HCT116 (cell line): ENCODE results near the gene ALX4. TPM values are rescaled to one million over a fixed set of nuclear protein-coding genes. Genes with fewer than 3 reads are reported as not detected.
A peak's percentile ranks its signal among the peaks of the same experiment; 100 is the strongest.

Experiments
- ATAC-seq: fragments of 200-7000 bp; cut with Tn5 transposase; 2 replicates; pipeline ENCODE4 v1.9.1; 2020; ENCODE audit warnings: mild to moderate bottlenecking, moderate library complexity
- BruUV-seq: library from RNA; stranded (reverse); fragments of 400-500 nt; replicated peaks from 2 replicates; lab custom pipeline; 2021; lab: Mats Ljungman, UMichigan
- CTCF ChIA-PET: fragments of 300-600 bp; sonication (Branson Sonifier 250); formaldehyde crosslinking; loops from one replicate; lab custom pipeline; 2021; ENCODE audit warnings: antibody characterized with exemption; lab: Charles Lee
- POLR2A ChIA-PET: fragments of 300-600, 350-600 bp; sonication (Branson Sonifier 250); formaldehyde crosslinking; loops from one replicate; lab custom pipeline; 2021; ENCODE audit warnings: antibody characterized with exemption; lab: Charles Lee
- RAD21 ChIA-PET, 2 experiments: fragments of 300-600 bp; sonication (Branson Sonifier 250); formaldehyde crosslinking; loops; one replicate each; lab custom pipeline; 2023; ENCODE audit warnings: low total read pairs in 2 of 2; ENCODE audit not compliant: uncharacterized antibody in 2 of 2, unreplicated experiment in 2 of 2, low non-redundant PET in 1 of 2; lab: Charles Lee
- DNase-seq: peaks from one replicate; pipeline ENCODE4 v3.0.0-alpha.2; 2010; ENCODE audit warnings: low read depth, low spot score
- H2AFZ ChIP-seq: fragments of 200-600 bp; shearing (Covaris generic), sonication (generic); 2 replicates; pipeline ENCODE4 v1.6.1; 2017; ENCODE audit warnings: low read depth, mixed run types, mixed read lengths, antibody characterized with exemption, low read length; ENCODE audit not compliant: poor library complexity, severe bottlenecking
- H3K27ac ChIP-seq: 2 replicates; pipeline ENCODE4 v1.5.1; 2012; ENCODE audit warnings: low read depth, low read length
- H3K27me3 ChIP-seq: fragments of 200-600 bp; sonication (generic); 2 replicates; pipeline ENCODE4 v1.6.1; 2016; ENCODE audit warnings: mixed run types, low read length, mixed read lengths; ENCODE audit not compliant: insufficient read depth
- H3K36me3 ChIP-seq, 2 experiments: fragments of 200-500 bp in 1 of 2; fragments of 200-600 bp in 1 of 2; sonication (Bioruptor generic) in 1 of 2; sonication (generic) in 1 of 2; 2 replicates each; pipeline versions ENCODE4 v1.5.1 to v1.6.1; 2014 to 2016; ENCODE audit warnings: low read length in 2 of 2, inconsistent platforms in 1 of 2, mixed read lengths in 1 of 2, mixed run types in 1 of 2; ENCODE audit not compliant: insufficient read depth in 2 of 2, control insufficient read depth in 1 of 2
- H3K4me1 ChIP-seq, 2 experiments: fragments of 200-600 bp in 1 of 2; sonication (generic) in 1 of 2; 2 replicates each; pipeline versions ENCODE4 v1.5.1 to v1.6.1; 2012 to 2017; ENCODE audit warnings: low read length in 2 of 2, inconsistent platforms in 1 of 2, mild to moderate bottlenecking in 1 of 2, mixed read lengths in 1 of 2, mixed run types in 1 of 2, moderate library complexity in 1 of 2; ENCODE audit not compliant: insufficient read depth in 2 of 2, control insufficient read depth in 1 of 2
- H3K4me2 ChIP-seq: fragments of 200-600 bp; sonication (generic); 2 replicates; pipeline ENCODE4 v1.6.1; 2017; ENCODE audit warnings: mixed run types, low read length, mixed read lengths
- H3K4me3 ChIP-seq, 2 experiments: fragments of 200-600 bp in 1 of 2; sonication (generic) in 1 of 2; replicated peaks in 1 of 2; 2 replicates each; pipeline ENCODE4 v1.5.1; 2011 to 2016; ENCODE audit warnings: low read length in 2 of 2, control low read depth in 1 of 2, low read depth in 1 of 2, mild to moderate bottlenecking in 1 of 2, mixed read lengths in 1 of 2, mixed run types in 1 of 2
- H3K79me2 ChIP-seq: fragments of 200-600 bp; sonication (generic); 2 replicates; pipeline ENCODE4 v1.6.1; 2017; ENCODE audit warnings: mild to moderate bottlenecking, mixed run types, low read length, moderate library complexity, mixed read lengths; ENCODE audit not compliant: insufficient read depth
- H3K9ac ChIP-seq: fragments of 200-600 bp; sonication (generic); 2 replicates; pipeline ENCODE4 v1.6.1; 2016; ENCODE audit warnings: low read length, mixed read lengths
- H3K9me2 ChIP-seq: fragments of 200-600 bp; sonication (generic), shearing (Covaris generic); 2 replicates; pipeline ENCODE4 v1.6.1; 2017; ENCODE audit warnings: mixed run types, mild to moderate bottlenecking, moderate library complexity; ENCODE audit not compliant: insufficient read depth
- H3K9me3 ChIP-seq, 2 experiments: fragments of 200-500 bp in 1 of 2; fragments of 200-600 bp in 1 of 2; sonication (Bioruptor generic) in 1 of 2; sonication (generic) in 1 of 2; 2 replicates each; pipeline ENCODE4 v1.6.1; 2014 to 2017; ENCODE audit warnings: low read length in 2 of 2, mixed read lengths in 2 of 2, inconsistent platforms in 1 of 2, low read depth in 1 of 2, mild to moderate bottlenecking in 1 of 2, mixed run types in 1 of 2, moderate library complexity in 1 of 2; ENCODE audit not compliant: control insufficient read depth in 1 of 2, insufficient read depth in 1 of 2
- H4K20me1 ChIP-seq: fragments of 200-600 bp; sonication (generic), shearing (Covaris generic); 2 replicates; pipeline ENCODE4 v1.6.1; 2017; ENCODE audit warnings: mixed run types, mild to moderate bottlenecking, moderate library complexity; ENCODE audit not compliant: insufficient read depth
- CTCF ChIP-seq, 3 experiments: fragments of 200-600 bp in 1 of 3; sonication (generic) in 1 of 3; IDR thresholded peaks in 2 of 3; conservative IDR thresholded peaks in 1 of 3; 2 replicates each; pipeline ENCODE4 v1.5.1; 2012 to 2017; ENCODE audit warnings: low read depth in 2 of 3, low read length in 2 of 3, antibody characterized with exemption in 1 of 3, borderline replicate concordance in 1 of 3, control low read depth in 1 of 3, mild to moderate bottlenecking in 1 of 3, mixed read lengths in 1 of 3, mixed run types in 1 of 3, moderate library complexity in 1 of 3; ENCODE audit not compliant: insufficient read depth in 1 of 3
- EGR1 ChIP-seq: IDR thresholded peaks from 2 replicates; pipeline ENCODE4 v1.6.1; 2012; ENCODE audit warnings: low read depth
- EZH2 ChIP-seq: fragments of 200-600 bp; sonication (generic); IDR thresholded peaks from 2 replicates; pipeline ENCODE4 v1.6.1; 2017; ENCODE audit warnings: antibody characterized with exemption, mixed run types
- POLR2A ChIP-seq: IDR thresholded peaks from 2 replicates; pipeline ENCODE4 v1.7.0; 2011; ENCODE audit warnings: borderline replicate concordance; ENCODE audit not compliant: insufficient read depth, insufficient read length; ENCODE audit errors: extremely low read depth
- RAD21 ChIP-seq: IDR thresholded peaks from 2 replicates; pipeline ENCODE4 v1.6.1; 2012; ENCODE audit warnings: low read depth, mild to moderate bottlenecking
- ZBTB33 ChIP-seq: IDR thresholded peaks from 2 replicates; pipeline ENCODE4 v1.6.1; 2011; ENCODE audit warnings: mild to moderate bottlenecking, low read length, moderate library complexity; ENCODE audit not compliant: insufficient replicate concordance; ENCODE audit errors: extremely low read depth
- ZNF274 ChIP-seq: fragments of 200-500 bp; sonication (Bioruptor generic); IDR thresholded peaks from 2 replicates; pipeline ENCODE4 v1.6.1; 2014; ENCODE audit warnings: mild to moderate bottlenecking, low read depth, low read length, inconsistent platforms
- intact Hi-C: fragments of 100-400 bp; cut with micrococcal nuclease; formaldehyde crosslinking; loops from 2 replicates; pipeline ENCODE4 v1.10.0; 2022
- total RNA-seq: library from RNA; stranded (reverse); gene quantifications from one replicate; pipeline ENCODE4 v1.2.1, GENCODE V29; 2021; ENCODE audit not compliant: unreplicated experiment

ALX4 gene
- total RNA-seq, 1 experiment from 2014 or later: not detected

- no peak for TF ChIP-seq ZBTB33
- TF ChIP-seq ZNF274: no peak
- no peak for TF ChIP-seq EGR1
These were observed 23.0 kb downstream of the ALX4 start (continued) for GRCh38 chr11:44286911-44287310.

- no peaks in the 10 kb centered on the region; a peak in 1 of 4 replicates for H3K4me1 ChIP-seq
- no peaks in the 10 kb centered on the region for H3K27me3 ChIP-seq
- H3K36me3 ChIP-seq: no peaks in the 10 kb centered on the region
- H3K79me2 ChIP-seq: no peaks in the 10 kb centered on the region
- POLR2A ChIA-PET: no interaction called here
- no peak overlapping the region for H2AFZ ChIP-seq
- TF ChIP-seq CTCF (IDR thresholded peaks at IDR 0.05 in 2 of 3, conservative IDR thresholded peaks at IDR 0.05 in 1 of 3; ENCODE audit: borderline replicate concordance in 1 of 3, insufficient read depth in 1 of 3, low read depth in 2 of 3, low read length in 2 of 3): peak; percentile 85 to 96 (median 95)
- no peak for TF ChIP-seq POLR2A
- TF ChIP-seq RAD21: peak; percentile 90
- no peak for TF ChIP-seq EZH2
- no peaks in the 10 kb centered on the region for H3K9me2 ChIP-seq
- CTCF ChIA-PET: interaction anchor here (1.0 to 2.0 kb wide), 7 partner anchors 12 to 331 kb away, joined by 3 to 7 read pairs (median 4); no protein-coding TSS in a partner anchor
- peak; percentile 43 for DNase-seq
- H3K9me3 ChIP-seq: no peaks in the 10 kb centered on the region
- intact Hi-C loops: loop anchor here (1.0 to 10.0 kb wide), 4 partner anchors 152 to 330 kb away; no protein-coding TSS in a partner anchor
- no TSS peak for BruUV-seq
- H3K4me3 ChIP-seq: no peak overlapping the region
- ATAC-seq: peak; percentile 94
- no peaks in the 10 kb centered on the region for H4K20me1 ChIP-seq
- RAD21 ChIA-PET: interaction anchor here in 1 of 2 experiments (1.0 to 1.5 kb wide), 3 partner anchors 153 to 330 kb away, joined by 3 to 4 read pairs (median 3); no protein-coding TSS in a partner anchor
- H3K4me2 ChIP-seq: no peak overlapping the region
- no peak overlapping the region for H3K9ac ChIP-seq
- H3K27ac ChIP-seq: no peak overlapping the region
These were observed 23.6 kb downstream of the ALX4 start for GRCh38 chr11:44286268-44286880.
